Measurements from ENCODE around the gene ANKRD40. TPM values are rescaled to one million over a fixed set of nuclear protein-coding genes. Genes with fewer than 3 reads are reported as not detected.

Gene ANKRD40
- total and polyA plus RNA-seq, 9 donors = 31.8 to 43.2 (median 37.1) TPM

DNA sequence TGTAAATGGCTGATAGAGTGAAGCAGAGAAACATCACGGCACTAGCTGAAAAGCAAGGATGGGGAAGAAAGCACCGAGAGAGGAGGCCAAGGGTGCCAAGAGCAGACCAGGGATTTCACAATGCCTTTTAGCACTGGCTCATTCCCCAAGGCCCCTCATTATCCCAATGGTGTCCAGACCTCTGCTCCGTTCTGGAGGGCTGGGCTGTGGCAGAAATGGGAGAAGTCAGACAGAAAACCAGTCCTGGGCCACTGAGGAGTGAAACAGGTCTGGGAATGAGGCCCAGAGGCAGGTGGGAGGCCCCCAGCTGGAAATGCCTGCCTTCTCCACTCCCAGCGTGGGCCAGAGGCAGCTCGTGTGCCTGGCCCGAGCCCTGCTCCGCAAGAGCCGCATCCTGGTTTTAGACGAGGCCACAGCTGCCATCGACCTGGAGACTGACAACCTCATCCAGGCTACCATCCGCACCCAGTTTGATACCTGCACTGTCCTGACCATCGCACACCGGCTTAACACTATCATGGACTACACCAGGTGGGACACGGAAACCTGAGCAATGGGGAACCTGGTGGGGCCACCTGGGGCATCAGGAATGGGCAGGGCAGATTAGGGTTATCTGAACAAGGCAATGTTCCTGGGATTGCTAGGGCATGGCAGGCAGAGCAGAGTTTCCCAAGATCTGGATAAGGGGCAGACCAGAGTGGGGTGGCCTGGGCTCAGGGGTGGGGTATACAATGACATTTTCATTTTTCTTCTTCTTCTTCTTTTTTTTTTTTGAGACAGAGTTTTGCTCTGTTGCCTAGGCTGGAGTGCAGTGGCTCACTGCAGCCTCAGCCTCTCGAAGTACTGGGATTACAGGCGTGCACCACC is 20.3 kb downstream of the ANKRD40 start:
- H3K4me3 ChIP-seq (ENCODE audit: low read length) = no peak overlapping the region
- peaks cover 30% of the 10 kb centered on the region for H3K4me1 ChIP-seq (ENCODE audit: control insufficient read depth, insufficient read depth, low read length)
- WGBS (ENCODE audit: insufficient coverage) = 70% methylated on average over 14 of the region's 16 CpGs
- DNase-seq = peak; percentile 32
- peak overlapping the region; percentile 7 for H3K27ac ChIP-seq (ENCODE audit: low read length)
- peaks cover 10% of the 10 kb centered on the region for H3K36me3 ChIP-seq (ENCODE audit: control insufficient read depth, insufficient read depth, low read length)
- no peaks in the 10 kb centered on the region for H3K27me3 ChIP-seq (ENCODE audit: control insufficient read depth, insufficient read depth, low read length)
- no peaks in the 10 kb centered on the region for H3K9me3 ChIP-seq (replicated peaks; ENCODE audit: control insufficient read depth, low read depth, low read length)

DNA sequence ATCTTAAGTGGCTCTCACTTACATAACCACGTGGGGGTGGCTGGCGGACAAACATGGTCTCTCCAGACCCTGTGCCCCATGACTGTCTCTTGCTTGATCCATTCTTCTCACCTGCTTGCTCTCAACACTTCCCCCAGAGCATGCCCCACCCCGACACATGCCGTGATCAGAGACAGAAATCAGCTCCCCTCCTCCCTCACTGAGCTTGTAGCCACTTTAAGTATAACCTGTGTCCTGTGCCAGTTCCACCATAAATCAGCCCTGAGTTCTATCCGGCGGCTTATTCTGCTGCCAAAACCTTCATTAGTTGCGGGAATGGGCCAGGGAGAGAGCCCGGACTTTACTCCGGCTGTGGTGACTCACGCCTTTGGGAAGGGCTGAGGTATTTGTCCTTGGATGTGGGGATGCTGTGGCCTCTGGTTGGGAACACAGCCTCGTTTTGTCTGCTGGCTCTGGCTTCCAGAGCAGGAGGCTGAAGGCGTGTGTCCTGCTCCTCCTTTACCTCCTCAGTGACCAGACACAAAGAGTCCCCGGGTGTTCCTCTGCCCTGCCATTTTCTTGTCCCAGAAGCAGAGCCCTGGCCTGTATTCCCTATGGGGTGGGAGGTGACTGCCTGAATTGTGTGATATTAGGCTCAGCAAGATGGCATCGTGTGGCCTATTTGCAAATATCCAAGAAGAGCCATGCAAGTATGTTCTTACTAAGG is 21.1 kb downstream of the ANKRD40 start:
- Histone ChIP-seq H3K9me3 (replicated peaks; ENCODE audit: control insufficient read depth, low read depth, low read length) (no peaks in the 10 kb centered on the region), H3K27ac (ENCODE audit: low read length) (peak overlapping the region; percentile 35), H3K4me3 (ENCODE audit: low read length) (no peak overlapping the region), H3K4me1 (ENCODE audit: control insufficient read depth, insufficient read depth, low read length) (peaks cover 32% of the 10 kb centered on the region), H3K27me3 (ENCODE audit: control insufficient read depth, insufficient read depth, low read length) (no peaks in the 10 kb centered on the region), H3K36me3 (ENCODE audit: control insufficient read depth, insufficient read depth, low read length) (peaks cover 2% of the 10 kb centered on the region)
- peak; percentile 87 for DNase-seq
- WGBS (ENCODE audit: insufficient coverage) = 31% methylated on average over 9 of the region's 14 CpGs

DNA sequence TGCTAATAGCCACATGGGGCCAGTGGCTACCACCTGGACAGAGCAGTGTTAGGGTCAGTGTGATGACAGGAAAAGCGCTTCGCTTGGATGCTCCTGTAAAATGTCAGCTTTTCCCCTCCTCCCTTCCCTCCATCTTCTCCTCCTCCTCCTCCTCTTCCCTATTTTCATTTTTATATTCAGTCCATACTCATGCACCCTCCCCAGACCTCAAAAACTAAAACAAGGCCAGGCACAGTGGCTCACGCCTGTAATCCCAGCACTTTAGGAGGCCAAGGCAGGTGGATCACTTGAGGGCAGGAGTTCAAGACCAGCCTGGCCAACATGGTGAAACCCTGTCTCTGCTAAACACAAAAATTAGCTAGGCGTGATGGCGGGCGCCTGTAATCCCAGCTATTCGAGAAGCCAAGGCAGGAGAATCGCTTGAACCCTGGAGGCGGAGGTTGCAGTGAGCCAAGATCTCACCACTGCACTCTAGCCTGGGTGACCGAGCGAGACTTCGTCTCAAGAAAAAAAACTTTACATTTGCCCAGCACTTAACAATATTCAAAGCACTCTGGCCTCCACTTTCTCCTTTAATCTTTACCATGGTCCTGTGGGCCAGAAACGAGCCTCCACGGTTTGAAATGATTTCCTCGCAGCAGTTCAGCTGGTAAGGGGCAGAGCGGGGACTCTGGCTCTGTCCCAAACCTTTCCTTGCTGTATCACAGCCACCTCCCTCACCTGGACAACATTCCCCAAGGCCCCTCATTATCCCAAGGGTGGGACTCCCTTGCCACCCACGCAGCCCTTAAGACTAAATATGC is 21.8 kb downstream of the ANKRD40 start:
- H3K9me3 ChIP-seq (replicated peaks; ENCODE audit: control insufficient read depth, low read depth, low read length) = no peaks in the 10 kb centered on the region
- H3K36me3 ChIP-seq (ENCODE audit: control insufficient read depth, insufficient read depth, low read length) = no peaks in the 10 kb centered on the region
- H3K4me3 ChIP-seq (ENCODE audit: low read length) = no peak overlapping the region
- WGBS (ENCODE audit: insufficient coverage) = 73% methylated on average over 14 of the region's 17 CpGs
- H3K4me1 ChIP-seq (ENCODE audit: control insufficient read depth, insufficient read depth, low read length) = peaks cover 37% of the 10 kb centered on the region
- peak overlapping the region; percentile 35 for H3K27ac ChIP-seq (ENCODE audit: low read length)
- no peaks in the 10 kb centered on the region for H3K27me3 ChIP-seq (ENCODE audit: control insufficient read depth, insufficient read depth, low read length)
- DNase-seq = no peak

DNA sequence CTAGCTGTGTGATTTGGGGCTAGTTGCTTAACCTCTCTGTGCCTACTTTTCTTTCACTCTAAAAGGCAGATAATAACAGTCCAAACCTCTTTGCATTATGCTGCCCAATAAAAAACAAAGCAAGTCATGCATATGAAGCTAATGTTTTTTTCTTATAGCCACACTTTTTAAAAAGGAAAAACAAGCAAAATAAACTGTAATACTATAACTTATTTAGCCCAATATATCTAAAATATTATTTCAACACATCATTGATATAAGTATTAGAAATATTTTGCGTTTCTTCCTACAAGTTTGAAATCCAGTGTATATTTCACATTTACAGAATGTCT is 22.4 kb downstream of the ANKRD40 start:
- Histone ChIP-seq H3K36me3 (ENCODE audit: control insufficient read depth, insufficient read depth, low read length) (no peaks in the 10 kb centered on the region), H3K4me1 (ENCODE audit: control insufficient read depth, insufficient read depth, low read length) (peaks cover 31% of the 10 kb centered on the region), H3K4me3 (ENCODE audit: low read length) (no peak overlapping the region), H3K27ac (ENCODE audit: low read length) (no peak overlapping the region), H3K27me3 (ENCODE audit: control insufficient read depth, insufficient read depth, low read length) (no peaks in the 10 kb centered on the region), H3K9me3 (replicated peaks; ENCODE audit: control insufficient read depth, low read depth, low read length) (no peaks in the 10 kb centered on the region)
- no peak for DNase-seq
- no CpG with 5 or more reads among the region's 1 CpG for WGBS (ENCODE audit: insufficient coverage)

DNA sequence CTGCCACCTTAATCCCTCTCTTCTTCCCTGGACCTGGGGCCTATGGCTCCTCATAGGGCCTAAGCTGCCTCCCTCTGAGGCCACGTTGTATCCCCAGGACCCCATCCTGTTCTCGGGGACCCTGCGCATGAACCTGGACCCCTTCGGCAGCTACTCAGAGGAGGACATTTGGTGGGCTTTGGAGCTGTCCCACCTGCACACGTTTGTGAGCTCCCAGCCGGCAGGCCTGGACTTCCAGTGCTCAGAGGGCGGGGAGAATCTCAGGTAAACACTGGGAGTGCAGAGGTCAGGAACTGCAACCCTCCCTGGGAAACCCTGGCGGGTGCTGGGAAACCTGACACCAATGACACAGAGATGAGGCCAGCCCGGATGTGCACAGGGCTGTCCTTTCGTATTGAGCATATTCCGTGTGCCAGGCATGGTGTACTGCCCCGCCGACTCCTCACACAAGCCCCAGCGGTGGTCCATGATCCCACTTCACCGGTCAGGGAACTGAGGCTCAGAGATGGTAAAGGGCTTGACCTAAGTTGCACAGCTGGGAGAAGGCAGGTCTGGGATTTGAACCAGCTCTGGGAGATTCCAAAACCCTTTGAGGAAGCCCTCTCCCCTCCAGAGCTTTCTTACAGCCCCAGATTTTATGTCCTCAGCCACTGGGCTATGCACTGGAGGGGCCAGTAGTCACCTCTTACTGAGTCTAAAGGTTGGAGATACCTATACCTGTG is 22.9 kb downstream of the ANKRD40 start:
- H3K9me3 ChIP-seq (replicated peaks; ENCODE audit: control insufficient read depth, low read depth, low read length) = no peaks in the 10 kb centered on the region
- H3K36me3 ChIP-seq (ENCODE audit: control insufficient read depth, insufficient read depth, low read length) = no peaks in the 10 kb centered on the region
- no peak for DNase-seq
- no peak overlapping the region for H3K27ac ChIP-seq (ENCODE audit: low read length)
- 62% methylated on average over 11 of the region's 15 CpGs for WGBS (ENCODE audit: insufficient coverage)
- H3K4me3 ChIP-seq (ENCODE audit: low read length) = no peak overlapping the region
- no peaks in the 10 kb centered on the region for H3K27me3 ChIP-seq (ENCODE audit: control insufficient read depth, insufficient read depth, low read length)
- peaks cover 26% of the 10 kb centered on the region for H3K4me1 ChIP-seq (ENCODE audit: control insufficient read depth, insufficient read depth, low read length)

DNA sequence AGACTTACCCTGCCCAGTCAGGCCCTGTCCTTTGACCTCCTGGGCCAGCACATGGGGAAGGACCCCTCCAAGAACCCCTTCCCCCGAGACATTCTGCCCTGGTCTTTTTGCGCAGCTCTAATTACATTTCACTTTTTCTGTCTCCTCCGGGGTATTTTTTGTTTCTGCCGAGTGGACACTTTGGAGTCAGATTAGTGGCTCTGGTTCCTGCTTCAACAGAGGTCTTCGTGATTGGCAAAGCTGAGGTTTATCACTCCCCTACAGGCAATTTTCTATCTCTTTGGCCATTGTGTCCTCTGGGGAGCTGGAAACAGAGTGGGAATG is 23.5 kb downstream of the ANKRD40 start:
- H3K4me3 ChIP-seq (ENCODE audit: low read length) = no peak overlapping the region
- WGBS (ENCODE audit: insufficient coverage) = 65% methylated on average over 2 of the region's 5 CpGs
- no peaks in the 10 kb centered on the region for H3K36me3 ChIP-seq (ENCODE audit: control insufficient read depth, insufficient read depth, low read length)
- H3K27me3 ChIP-seq (ENCODE audit: control insufficient read depth, insufficient read depth, low read length) = no peaks in the 10 kb centered on the region
- no peak overlapping the region for H3K27ac ChIP-seq (ENCODE audit: low read length)
- no peak for DNase-seq
- H3K9me3 ChIP-seq (replicated peaks; ENCODE audit: control insufficient read depth, low read depth, low read length) = no peaks in the 10 kb centered on the region
- H3K4me1 ChIP-seq (ENCODE audit: control insufficient read depth, insufficient read depth, low read length) = peaks cover 26% of the 10 kb centered on the region

DNA sequence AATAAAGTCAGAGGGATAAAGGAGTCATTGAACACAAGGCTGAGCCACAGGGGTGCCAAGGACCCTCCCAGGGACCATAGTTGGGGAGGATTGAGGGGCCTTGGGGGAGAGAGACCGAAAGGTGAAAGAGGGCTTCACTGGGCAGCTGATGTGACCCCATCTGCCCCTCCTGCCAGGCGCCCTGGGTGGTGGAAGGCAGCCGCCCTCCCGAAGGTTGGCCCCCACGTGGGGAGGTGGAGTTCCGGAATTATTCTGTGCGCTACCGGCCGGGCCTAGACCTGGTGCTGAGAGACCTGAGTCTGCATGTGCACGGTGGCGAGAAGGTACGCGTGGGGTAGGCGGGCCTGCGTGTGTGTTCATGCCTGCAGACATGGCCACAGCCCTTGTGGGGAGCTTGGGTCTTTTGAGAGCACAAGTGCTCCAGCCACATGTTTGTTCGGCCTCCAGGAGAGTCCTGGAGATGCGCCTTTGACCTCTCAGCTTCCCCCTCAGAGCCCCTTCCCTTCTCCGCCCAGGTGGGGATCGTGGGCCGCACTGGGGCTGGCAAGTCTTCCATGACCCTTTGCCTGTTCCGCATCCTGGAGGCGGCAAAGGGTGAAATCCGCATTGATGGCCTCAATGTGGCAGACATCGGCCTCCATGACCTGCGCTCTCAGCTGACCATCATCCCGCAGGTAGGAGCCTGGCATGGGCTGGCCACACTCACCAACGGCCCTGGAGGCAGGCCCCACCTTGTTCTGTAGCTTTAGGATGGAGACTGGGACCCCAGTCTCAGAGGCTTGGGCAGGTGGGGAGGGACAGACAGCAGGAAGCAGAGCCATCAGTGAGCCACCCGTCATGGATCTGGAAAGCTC is 24.1 kb downstream of the ANKRD40 start:
- H3K27ac ChIP-seq (ENCODE audit: low read length) = no peak overlapping the region
- H3K4me1 ChIP-seq (ENCODE audit: control insufficient read depth, insufficient read depth, low read length) = peaks cover 26% of the 10 kb centered on the region
- DNase-seq = no peak
- no peaks in the 10 kb centered on the region for H3K9me3 ChIP-seq (replicated peaks; ENCODE audit: control insufficient read depth, low read depth, low read length)
- 90% methylated on average over 28 of the region's 28 CpGs for WGBS (ENCODE audit: insufficient coverage)
- H3K4me3 ChIP-seq (ENCODE audit: low read length) = no peak overlapping the region
- H3K36me3 ChIP-seq (ENCODE audit: control insufficient read depth, insufficient read depth, low read length) = no peaks in the 10 kb centered on the region
- H3K27me3 ChIP-seq (ENCODE audit: control insufficient read depth, insufficient read depth, low read length) = no peaks in the 10 kb centered on the region

DNA sequence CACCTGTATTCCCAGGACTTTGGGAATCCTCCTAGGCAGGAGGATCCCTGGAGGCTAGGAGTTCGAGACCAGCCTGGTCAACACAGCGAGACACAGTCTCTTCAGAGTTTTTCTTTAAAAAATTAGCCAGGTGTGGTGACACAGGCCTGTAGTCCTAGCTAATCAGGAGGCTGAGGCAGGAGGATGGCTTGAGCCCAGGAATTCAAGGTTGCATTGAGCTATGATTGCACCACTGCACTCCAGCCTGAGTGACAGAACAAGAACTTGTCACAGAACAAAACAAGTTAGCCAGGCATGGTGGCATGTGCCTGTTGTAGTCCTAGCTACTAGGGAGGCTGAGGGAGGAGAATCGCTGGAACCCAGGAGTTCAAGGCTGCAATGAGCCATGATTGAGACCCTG is 24.8 kb downstream of the ANKRD40 start:
- 88% methylated on average over 3 of the region's 3 CpGs for WGBS (ENCODE audit: insufficient coverage)
- H3K4me3 ChIP-seq (ENCODE audit: low read length) = no peak overlapping the region

DNA sequence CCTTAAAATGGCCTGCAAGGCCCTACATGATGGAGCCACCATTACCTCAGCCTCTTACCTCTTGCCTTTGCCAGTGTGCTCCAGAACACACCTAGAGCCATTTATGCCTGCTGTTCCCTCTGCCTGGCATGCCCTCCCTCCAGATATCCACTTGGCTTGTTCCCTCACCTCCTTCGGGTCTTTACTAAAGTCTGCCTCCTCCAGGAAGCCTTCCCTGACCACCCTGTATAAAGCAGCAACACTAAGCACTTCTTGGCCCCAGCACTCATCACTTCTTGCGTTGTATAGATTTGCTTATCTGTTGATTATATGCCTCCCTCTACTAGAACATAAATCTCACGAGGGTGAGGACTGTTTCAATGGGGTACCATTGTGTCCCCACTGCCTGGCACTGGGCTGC is 25.3 kb downstream of the ANKRD40 start:
- H3K27ac ChIP-seq (ENCODE audit: low read length) = no peak overlapping the region
- H3K27me3 ChIP-seq (ENCODE audit: control insufficient read depth, insufficient read depth, low read length) = no peaks in the 10 kb centered on the region
- H3K4me3 ChIP-seq (ENCODE audit: low read length) = no peak overlapping the region
- H3K9me3 ChIP-seq (replicated peaks; ENCODE audit: control insufficient read depth, low read depth, low read length) = no peaks in the 10 kb centered on the region
- WGBS (ENCODE audit: insufficient coverage) = 94% methylated on average over 2 of the region's 3 CpGs
- no peak for DNase-seq
- H3K36me3 ChIP-seq (ENCODE audit: control insufficient read depth, insufficient read depth, low read length) = no peaks in the 10 kb centered on the region
- H3K4me1 ChIP-seq (ENCODE audit: control insufficient read depth, insufficient read depth, low read length) = peaks cover 24% of the 10 kb centered on the region

More for the DNA sequence above, 24.8 kb downstream of the ANKRD40 start:
- Histone ChIP-seq H3K4me1 (ENCODE audit: control insufficient read depth, insufficient read depth, low read length) (peaks cover 26% of the 10 kb centered on the region), H3K27me3 (ENCODE audit: control insufficient read depth, insufficient read depth, low read length) (no peaks in the 10 kb centered on the region), H3K27ac (ENCODE audit: low read length) (no peak overlapping the region), H3K36me3 (ENCODE audit: control insufficient read depth, insufficient read depth, low read length) (no peaks in the 10 kb centered on the region), H3K9me3 (replicated peaks; ENCODE audit: control insufficient read depth, low read depth, low read length) (no peaks in the 10 kb centered on the region)
- DNase-seq = no peak

Data from muscle of leg (tissue), 11 donors.